Heart left ventricle (tissue), 13 donors: ENCODE results near the gene DBF4.

Source experiments
- POLR2A ChIP-seq, 2 donors: fragments of 450-650 bp; IDR thresholded peaks; one replicate each; pipeline ENCODE4 v1.6.1; 2017; ENCODE audit warnings: antibody characterized with exemption in 2 of 2, mild to moderate bottlenecking in 2 of 2, moderate library complexity in 2 of 2
- TF ChIP-seq, protein P1 (sequence below), 12 donors: fragments of 200-600 bp; sonication (generic) in 4 of 12; IDR thresholded peaks; one replicate each; pipeline versions ENCODE4 v1.5.0 to v1.8.0; 2018 to 2022; ENCODE audit warnings: antibody characterized with exemption in 12 of 12, mild to moderate bottlenecking in 5 of 12
- donor health status: ischemic (EF 13 %, LVEDD 7.1; RV severe dilation, severe dysfunction).
- donor health status: DM: no; HTN: yes; CAD: no.
- donor health status: DM: no; HTN: no; CAD: no.
- donor health status: ischemic (EF 25% LVEDD 6.9; RV normal size, moderate dysfunction).
- donor health status: ischemic (EF 25% LVEDD 5.7; RV mildly dilated, moderate dysfunction).
- donor health status: ischemic (EF 35%, LVEDD 5.7; RV mildly dilated, moderate dysfunction).
- donor health status: nonischemic (EF 11% LVEDD 7.7; RV severe dilation, severe dysfunction).
- donor health status: DM: yes; HTN: yes; CAD: no.
- donor health status: PGD.
- donor health status: ischemic (EF 29% LVEDD 5.4; RV normal size, mild dysfunction).
- donor health status: nonischemic (EF 23%, LVEDD 6.1; RV moderate dilation, normal function).

- TF ChIP-seq, protein P1, sequence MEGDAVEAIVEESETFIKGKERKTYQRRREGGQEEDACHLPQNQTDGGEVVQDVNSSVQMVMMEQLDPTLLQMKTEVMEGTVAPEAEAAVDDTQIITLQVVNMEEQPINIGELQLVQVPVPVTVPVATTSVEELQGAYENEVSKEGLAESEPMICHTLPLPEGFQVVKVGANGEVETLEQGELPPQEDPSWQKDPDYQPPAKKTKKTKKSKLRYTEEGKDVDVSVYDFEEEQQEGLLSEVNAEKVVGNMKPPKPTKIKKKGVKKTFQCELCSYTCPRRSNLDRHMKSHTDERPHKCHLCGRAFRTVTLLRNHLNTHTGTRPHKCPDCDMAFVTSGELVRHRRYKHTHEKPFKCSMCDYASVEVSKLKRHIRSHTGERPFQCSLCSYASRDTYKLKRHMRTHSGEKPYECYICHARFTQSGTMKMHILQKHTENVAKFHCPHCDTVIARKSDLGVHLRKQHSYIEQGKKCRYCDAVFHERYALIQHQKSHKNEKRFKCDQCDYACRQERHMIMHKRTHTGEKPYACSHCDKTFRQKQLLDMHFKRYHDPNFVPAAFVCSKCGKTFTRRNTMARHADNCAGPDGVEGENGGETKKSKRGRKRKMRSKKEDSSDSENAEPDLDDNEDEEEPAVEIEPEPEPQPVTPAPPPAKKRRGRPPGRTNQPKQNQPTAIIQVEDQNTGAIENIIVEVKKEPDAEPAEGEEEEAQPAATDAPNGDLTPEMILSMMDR (IDR thresholded peaks at IDR 0.05) = no peak
- no peak for TF ChIP-seq POLR2A (IDR thresholded peaks at IDR 0.05)
Observed at GRCh38 chr7:87876869-87877234, 559 bp downstream of the DBF4 start.
